ENCODE data around the gene CACHD1. TPM values are rescaled to one million over a fixed set of nuclear protein-coding genes. Genes with fewer than 3 reads are reported as not detected.

The CACHD1 gene
- total and polyA plus RNA-seq, 2 of the 4 experiments (the other 2 are of a cell fraction) = 2.9 to 5.9 TPM

DNA sequence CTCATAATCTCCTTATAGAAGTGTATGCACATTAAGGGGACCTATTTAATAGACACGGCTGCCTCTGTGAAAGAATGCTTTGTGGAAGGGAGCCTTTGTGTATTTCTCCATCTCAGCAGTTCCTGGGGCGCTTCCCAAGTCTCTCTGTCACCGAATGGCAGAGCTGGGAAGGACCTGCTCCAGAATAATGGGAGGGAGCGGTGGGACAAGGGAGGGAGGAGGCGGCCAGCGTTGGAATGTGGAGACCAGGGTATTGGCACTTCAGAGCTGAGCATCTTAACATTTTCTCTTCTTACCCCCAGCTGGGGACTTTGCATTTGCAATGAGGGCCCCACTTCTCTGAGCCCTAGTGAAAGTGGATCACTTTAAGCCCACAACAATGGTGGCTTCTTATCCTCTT is 23.9 kb downstream of the CACHD1 start:
- Histone ChIP-seq H2AFZ (replicated peaks; ENCODE audit: low read length, poor library complexity) (no peak overlapping the region), H3K4ac (ENCODE audit: low read depth, low read length) (no peak overlapping the region), H3K27ac (ENCODE audit: insufficient read depth, low read length) (no peak overlapping the region), H2BK5ac (ENCODE audit: low read depth, low read length, poor library complexity, severe bottlenecking) (no peak overlapping the region), H3K23ac (ENCODE audit: low read depth, low read length) (no peak overlapping the region), H3K4me2 (ENCODE audit: low read depth, low read length) (no peak overlapping the region), H3K14ac (replicated peaks; ENCODE audit: low read depth, low read length) (no peak overlapping the region), H3K4me1 (ENCODE audit: control insufficient read depth, insufficient read depth, low read length) (no peaks in the 10 kb centered on the region), H4K91ac (ENCODE audit: insufficient read depth, low read depth, low read length) (no peak overlapping the region), H3K9ac (ENCODE audit: low read depth, low read length) (no peak overlapping the region), H3K36me3 (ENCODE audit: control insufficient read depth, insufficient read depth, low read length) (no peaks in the 10 kb centered on the region), H2BK120ac (ENCODE audit: low read depth, low read length) (no peak overlapping the region), H4K5ac (ENCODE audit: low read depth, low read length) (no peak overlapping the region), H2BK20ac (ENCODE audit: low read depth, low read length) (no peak overlapping the region), H3K9me3 (ENCODE audit: control insufficient read depth, insufficient read depth, low read length) (no peaks in the 10 kb centered on the region), H2AK9ac (replicated peaks; ENCODE audit: low read depth, low read length, poor library complexity) (no peak overlapping the region), H4K8ac (ENCODE audit: low read depth in 2 of 2, low read length in 2 of 2) (no peak overlapping the region), H3K56ac (ENCODE audit: extremely low read depth, insufficient read depth, low read length) (no peak overlapping the region), H3K4me3 (ENCODE audit: insufficient read depth, low read depth, low read length) (no peak overlapping the region), H2AK5ac (ENCODE audit: low read depth, low read length) (no peak overlapping the region), H3K79me1 (ENCODE audit: low read depth in 1 of 2, low read length in 2 of 2) (no peaks in the 10 kb centered on the region; a peak in 1 of 4 replicates), H3K27me3 (ENCODE audit: control insufficient read depth, insufficient read depth, low read length) (no peaks in the 10 kb centered on the region; the same call in 1 of the 2 replicates), H4K20me1 (ENCODE audit: insufficient read depth, low read length) (no peaks in the 10 kb centered on the region), H3K9me1 (ENCODE audit: insufficient read depth, low read length) (no peaks in the 10 kb centered on the region), H3K18ac (ENCODE audit: low read depth, low read length) (no peak overlapping the region), H2BK15ac (ENCODE audit: low read depth, low read length) (no peak overlapping the region)
- no CpG with 5 or more reads among the region's 6 CpGs for WGBS, 2 experiments (ENCODE audit: extremely low coverage in 2 of 2, insufficient read length in 1 of 2)
- DNase-seq = no peak
- intact Hi-C loops (cut with micrococcal nuclease) (no loop called here), in situ Hi-C loops (cut with MboI; ENCODE audit: low sequenced_read_pairs) (no loop called here), dilution Hi-C loops (cut with HindIII; ENCODE audit: low sequenced_read_pairs, unreplicated experiment) (no loop called here)
- no peak for ATAC-seq (ENCODE audit: low read depth)
- ChIA-PET POLR2A (ENCODE audit: unreplicated experiment) (no interaction called here), CTCF (interaction anchor here (0.5 to 0.7 kb wide), 2 partner anchors 11 to 26 kb away, joined by 3 read pairs; no protein-coding TSS in a partner anchor)
- TF ChIP-seq MAFK (IDR thresholded peaks at IDR 0.05; ENCODE audit: low read depth, low read length) (no peak), RCOR1 (IDR thresholded peaks at IDR 0.05; ENCODE audit: insufficient replicate concordance, low read length) (no peak), BHLHE40 (IDR thresholded peaks at IDR 0.05; ENCODE audit: low read depth, low read length) (no peak), CHD1 (IDR thresholded peaks at IDR 0.05; ENCODE audit: low read depth, low read length) (no peak), NFE2L2 (IDR thresholded peaks at IDR 0.05; ENCODE audit: low read depth, low read length) (no peak), RFX5 (IDR thresholded peaks at IDR 0.05; ENCODE audit: low read depth, low read length) (no peak), SMC3 (IDR thresholded peaks at IDR 0.05; ENCODE audit: low read depth, low read length) (no peak), CTCF (conservative IDR thresholded peaks at IDR 0.05; ENCODE audit: low read depth, low read length) (no peak)
- no TSS peak for BruUV-seq (replicated peaks)
